IPS-18c (cell line): Measurements from ENCODE around the gene ITGA8.

Experiments used
- H3K4me3 ChIP-seq: 2 replicates; pipeline ENCODE4 v1.7.0; 2013; ENCODE audit warnings: low read depth, mild to moderate bottlenecking, low read length, moderate library complexity; ENCODE audit not compliant: insufficient read depth
- H3K9me3 ChIP-seq: one replicate; pipeline ENCODE4 v1.6.1; 2013; ENCODE audit warnings: mild to moderate bottlenecking, low read length, moderate library complexity; ENCODE audit not compliant: control insufficient read depth, insufficient read depth

The ITGA8 gene

DNA sequence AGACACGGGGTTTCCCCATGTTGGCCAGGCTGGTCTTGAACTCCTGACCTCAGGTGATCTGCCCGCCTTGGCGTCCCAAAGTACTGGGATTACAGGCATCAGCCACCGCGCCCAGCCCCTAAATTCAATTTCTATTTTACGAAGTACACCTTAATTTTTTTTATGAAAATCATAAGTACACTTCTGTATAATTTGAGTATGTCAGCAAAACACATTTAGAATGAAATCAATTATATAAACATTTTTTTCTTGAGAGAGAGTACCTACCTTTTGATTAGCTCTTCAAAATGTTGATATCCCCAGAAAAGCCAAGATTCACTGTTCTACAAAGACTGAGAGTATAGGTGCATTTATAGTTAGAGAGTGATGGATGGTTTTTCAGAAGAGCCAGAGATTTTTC lies 20.5 kb upstream of the ITGA8 start:
- Histone ChIP-seq H3K9me3 (peaks cover 1% of the 10 kb centered on the region), H3K4me3 (no peak overlapping the region)

DNA sequence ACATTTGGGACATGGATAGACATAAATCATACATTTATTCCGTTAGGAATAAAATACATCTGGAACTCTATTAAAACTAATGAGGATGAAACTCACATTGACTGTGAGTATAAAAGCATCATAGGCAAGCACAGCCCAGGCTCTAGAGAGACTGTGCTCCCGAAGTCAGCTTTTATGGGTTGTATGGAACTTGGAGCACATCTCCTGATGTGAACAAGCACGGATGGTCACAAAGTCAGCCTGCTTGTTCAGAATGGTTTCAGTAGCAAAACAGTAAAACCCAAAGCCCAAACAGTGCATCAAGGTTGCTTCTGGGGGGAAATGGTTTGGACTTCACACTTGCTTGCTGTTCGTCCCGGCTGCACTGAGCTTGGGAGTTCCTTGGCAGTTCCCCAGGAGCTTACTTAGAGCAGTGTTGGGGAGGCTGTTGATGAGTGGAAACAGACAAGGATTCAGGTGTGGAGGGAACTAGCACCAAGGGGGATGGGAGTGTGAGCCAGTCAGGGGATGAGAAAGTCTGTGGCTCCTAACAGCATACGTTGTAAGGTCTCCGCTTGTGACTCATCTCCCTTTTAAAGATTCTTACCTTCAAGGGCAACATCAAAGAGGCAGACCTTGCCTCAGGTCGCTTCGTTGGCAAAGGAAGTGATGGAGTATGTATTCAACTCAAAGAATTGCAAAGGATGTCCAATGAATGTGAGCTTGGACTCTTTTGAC lies 19.7 kb upstream of the ITGA8 start:
- Histone ChIP-seq H3K4me3 (no peak overlapping the region), H3K9me3 (peaks cover 2% of the 10 kb centered on the region)

DNA sequence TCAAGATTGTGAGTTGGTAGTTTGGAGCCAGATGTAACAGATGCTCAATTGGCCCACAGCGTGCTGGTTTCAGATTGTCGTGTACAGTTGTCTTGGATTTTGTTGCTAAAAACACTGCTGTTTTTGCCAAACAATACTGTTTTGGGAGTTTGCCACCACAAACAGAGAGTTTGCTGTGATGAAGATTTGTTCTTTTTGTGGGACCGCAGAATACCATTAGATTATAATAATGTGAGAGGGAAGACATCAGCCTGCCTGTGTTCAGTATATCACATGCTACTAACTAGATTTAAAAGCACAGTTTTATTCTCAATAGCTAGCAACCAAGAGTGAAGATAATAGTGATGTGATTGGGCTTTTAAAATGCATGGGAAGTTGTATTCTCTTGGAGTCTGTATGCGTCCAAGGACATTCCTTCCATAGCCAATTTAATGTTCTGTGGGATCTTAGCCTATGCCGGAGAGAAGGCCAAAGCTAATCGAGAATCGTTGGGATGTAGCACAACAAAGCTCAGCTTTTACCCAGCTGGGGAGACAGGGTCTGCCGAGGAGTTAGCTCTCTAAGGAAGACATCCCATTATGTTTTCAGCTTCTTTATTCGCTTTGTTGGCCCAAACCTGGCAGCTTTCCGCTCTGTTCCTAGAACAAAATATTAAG lies 18.7 kb upstream of the ITGA8 start:
- peaks cover 2% of the 10 kb centered on the region for H3K9me3 ChIP-seq
- no peak overlapping the region for H3K4me3 ChIP-seq

DNA sequence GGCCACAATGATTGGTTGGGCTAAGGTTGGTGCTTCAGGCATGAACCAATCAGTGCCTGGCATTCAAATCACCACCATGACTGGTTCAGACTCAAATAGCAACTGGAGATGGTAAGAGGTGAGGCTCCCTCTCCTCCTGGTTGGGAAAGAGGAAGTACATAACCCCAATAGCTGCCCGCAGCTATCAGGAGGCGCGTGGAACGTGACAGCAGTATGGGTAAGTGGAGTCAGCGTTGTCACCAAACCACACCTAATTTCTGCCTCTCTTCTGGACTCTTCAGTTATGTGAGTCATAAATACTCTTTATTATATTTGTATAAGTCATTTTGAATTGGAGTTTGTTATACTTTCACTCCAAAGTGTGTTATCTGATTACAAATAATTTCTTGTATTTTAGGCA lies 17.9 kb upstream of the ITGA8 start:
- no peak overlapping the region for H3K4me3 ChIP-seq
- H3K9me3 ChIP-seq: peaks cover 2% of the 10 kb centered on the region

DNA sequence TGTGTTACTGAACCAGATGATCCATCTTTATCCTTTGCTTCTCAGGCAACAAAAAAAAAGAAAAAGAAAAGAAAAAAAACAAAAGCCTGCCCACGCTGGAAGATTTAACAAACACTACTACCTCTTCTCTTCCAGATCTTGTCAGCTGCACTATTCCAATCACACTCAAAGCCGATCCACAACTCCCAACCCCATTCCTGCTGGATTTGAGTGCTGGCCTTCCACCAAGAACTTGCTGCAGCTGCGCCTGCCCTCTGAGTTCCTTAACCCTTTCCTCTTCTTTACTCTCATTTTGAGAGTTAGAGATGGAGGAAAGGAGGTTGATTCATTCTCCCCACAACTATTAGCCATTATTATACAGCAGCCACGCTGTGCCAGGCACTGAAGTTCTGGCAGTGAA lies 16.0 kb upstream of the ITGA8 start:
- Histone ChIP-seq H3K4me3 (no peak overlapping the region), H3K9me3 (peaks cover 2% of the 10 kb centered on the region)

DNA sequence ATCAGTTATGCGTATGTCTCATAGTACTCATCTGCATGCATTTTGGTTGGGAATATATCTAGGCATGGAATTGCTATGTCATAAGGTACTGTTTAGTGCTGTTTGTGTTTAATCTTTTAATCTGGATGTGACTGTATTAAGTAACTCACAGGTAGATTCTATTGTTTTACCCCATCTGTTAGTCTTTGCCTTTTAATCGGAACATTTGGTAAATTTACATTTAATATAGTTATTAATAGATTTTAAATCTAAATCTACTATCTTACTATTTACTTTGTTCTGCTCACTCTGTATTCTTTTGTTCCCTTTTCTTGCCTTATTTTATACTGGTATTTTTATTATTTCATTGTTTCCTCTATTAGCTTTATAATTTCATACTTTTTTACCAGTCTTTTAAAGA lies 10.6 kb upstream of the ITGA8 start:
- H3K9me3 ChIP-seq: peaks cover 2% of the 10 kb centered on the region
- no peak overlapping the region for H3K4me3 ChIP-seq

DNA sequence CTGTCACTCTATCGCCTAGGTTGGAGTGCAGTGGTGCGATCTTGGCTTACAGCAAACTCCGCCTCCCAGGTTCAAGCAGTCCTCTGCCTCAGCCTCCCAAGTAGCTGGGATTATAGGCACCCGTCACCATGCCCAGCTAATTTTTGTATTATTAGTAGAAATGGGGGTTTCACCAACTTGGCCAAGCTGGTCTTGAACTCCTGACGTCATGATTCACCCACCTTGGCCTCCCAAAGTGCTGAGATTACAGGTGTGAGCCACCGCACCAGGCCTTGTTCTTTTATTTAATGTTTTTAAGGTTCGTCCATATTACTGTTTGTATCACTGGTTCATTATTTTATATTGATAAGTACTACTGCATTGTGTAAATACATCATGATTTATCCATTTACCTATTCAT lies 10.2 kb upstream of the ITGA8 start:
- no peak overlapping the region for H3K4me3 ChIP-seq
- no peaks in the 10 kb centered on the region for H3K9me3 ChIP-seq

DNA sequence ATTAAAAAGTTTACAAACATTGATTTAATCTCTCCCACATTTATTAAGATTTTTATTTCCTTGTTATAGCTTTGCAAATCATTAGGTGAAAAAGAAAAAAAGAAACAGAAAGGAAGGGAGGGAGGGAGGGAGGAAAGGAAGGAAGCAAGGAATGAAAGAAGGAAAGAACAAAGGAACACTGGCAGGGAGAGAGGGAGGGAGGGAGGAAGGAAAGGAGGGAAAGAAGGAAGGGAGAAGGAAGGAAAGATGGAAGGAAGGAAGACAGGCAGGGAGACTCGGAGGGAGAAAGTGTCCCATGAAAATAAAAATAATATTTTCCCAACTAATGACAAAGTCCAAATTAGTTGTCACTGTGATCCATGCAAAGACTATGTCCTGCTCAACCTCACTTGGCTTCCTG lies 6.3 kb upstream of the ITGA8 start:
- Histone ChIP-seq H3K9me3 (no peaks in the 10 kb centered on the region), H3K4me3 (no peak overlapping the region)

DNA sequence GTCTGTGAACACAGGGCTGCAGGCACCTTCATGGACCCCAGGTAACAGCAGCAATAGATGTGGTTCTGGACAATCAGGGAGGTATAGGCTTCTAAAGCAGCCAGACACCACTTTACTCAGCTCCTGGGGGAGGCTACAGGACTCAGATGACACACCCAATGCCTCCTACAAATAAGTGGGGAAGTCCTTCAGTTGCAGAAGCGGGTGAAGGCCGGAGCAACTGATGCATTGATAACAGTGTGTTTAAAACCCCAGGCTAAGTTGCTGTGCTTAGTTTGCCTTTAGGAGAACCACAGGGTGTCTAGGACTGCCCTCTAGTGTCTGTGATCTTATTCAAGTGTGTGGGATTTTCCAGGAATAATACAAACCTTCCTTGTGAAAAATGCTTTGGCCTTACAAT lies 5.9 kb upstream of the ITGA8 start:
- no peaks in the 10 kb centered on the region for H3K9me3 ChIP-seq

DNA sequence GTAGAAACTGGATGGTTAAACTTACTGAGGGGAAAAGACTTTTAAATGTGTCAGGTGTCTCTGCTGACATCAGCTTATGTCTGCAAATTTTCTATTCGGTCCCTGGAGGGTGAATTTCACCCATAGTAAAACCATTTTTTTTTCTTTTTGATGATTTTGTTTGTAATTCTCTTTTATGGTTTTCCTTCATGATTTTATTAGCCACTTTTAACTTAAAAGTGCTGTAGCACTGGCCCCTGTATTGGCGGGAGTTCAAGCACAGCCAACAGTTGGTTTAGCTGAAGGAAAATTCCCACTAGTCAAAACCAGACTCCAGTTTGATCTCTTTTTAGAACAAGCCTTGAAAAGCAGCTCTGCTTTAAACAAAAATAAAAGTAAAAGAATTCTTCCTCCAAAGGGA lies 5.0 kb upstream of the ITGA8 start:
- H3K9me3 ChIP-seq: no peaks in the 10 kb centered on the region
- H3K4me3 ChIP-seq: no peak overlapping the region

More for the DNA sequence above, 5.9 kb upstream of the ITGA8 start:
- H3K4me3 ChIP-seq: no peak overlapping the region

DNA sequence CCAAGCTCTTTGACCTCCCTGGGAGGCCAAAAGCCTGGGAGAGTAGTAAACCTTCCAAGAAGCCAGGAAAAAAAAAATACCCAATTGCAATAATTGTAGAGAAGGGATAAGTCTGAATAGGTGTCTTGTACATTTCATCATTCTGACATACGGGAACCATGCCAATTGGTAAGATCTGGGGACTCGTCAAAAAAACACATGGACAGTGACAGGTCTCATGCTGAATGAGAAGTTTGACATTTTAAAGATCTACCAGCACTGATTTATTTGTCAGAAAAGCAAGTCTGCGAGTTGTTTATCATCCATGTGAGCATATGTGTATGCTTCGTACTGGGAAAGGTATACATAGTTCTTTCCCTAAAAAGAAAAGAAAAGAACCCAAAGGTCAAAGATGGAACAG lies 4.1 kb upstream of the ITGA8 start:
- no peaks in the 10 kb centered on the region for H3K9me3 ChIP-seq
- no peak overlapping the region for H3K4me3 ChIP-seq

DNA sequence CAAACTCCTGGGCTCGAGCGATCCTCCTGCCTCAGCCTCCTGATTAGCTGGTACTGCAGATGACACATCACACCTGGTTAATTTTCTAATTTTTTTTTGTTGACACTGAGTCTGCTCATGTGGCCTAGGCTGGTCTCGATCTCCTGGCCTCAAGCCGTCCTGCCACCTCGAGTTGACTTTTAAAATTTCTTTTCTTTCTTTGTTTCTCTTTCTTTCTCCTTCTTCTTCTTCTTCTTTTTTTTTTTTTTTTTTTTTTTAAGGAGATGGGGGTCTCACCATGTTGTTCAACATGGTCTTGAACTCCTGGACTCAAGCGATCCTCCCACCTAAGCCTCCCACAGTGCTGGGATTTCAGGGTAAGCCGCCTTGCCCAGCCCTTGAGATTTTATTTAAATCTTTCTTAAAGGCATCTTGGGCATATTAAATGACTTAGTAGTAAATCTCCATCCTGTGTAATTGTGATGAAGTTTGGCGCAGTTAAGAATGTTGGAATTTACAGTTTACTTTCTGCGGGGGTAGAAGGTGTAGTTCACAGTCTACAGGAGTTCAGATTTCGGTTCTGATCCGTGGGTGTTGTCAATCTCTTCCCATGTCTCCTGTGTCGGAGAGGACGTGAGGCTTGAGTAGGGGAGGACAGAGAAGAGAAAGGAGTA lies 1.0 kb upstream of the ITGA8 start:
- no peak overlapping the region for H3K4me3 ChIP-seq
- no peaks in the 10 kb centered on the region for H3K9me3 ChIP-seq

DNA sequence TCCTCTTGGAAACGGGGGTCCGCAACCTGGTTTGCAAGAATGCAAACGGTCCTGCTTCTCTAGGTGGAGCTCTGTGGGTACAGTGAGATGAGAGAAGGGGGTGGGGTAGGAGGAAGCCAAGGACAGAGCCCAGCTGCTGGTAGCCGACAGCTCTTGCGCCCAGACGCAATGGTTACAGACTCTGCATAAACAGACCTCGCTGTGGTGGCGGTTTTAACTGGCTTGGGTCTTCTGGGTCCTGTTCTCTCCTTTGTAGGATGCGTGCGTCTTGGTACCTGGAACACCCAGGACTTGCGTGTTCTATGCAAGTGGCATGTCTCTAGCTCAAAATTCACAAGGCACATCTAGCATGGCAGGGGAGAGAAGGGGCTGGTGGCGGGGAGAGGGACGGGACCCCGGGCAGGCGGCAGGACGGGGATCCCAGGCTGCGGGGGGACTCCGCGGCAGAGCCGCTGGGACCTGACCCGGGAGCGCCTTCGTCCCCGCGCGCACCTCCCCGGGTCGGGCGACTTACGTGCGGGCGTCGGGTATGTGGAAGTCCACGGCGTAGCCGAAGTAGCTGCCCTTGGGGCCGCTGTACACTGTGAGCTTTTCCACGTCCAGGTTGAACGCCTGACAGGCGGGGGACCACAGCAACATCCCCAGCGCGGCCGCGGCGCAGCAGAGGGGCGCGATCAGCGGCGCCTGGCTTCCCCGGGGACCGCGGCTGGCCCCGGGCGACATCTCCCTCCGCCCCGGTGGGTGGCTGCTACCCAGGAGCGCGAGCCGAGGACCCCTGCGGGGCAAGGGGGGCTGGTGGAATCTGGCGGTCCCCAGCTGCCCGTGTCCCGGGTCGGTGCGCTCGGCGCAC lies 448 bp downstream of the ITGA8 start:
- Histone ChIP-seq H3K9me3 (no peaks in the 10 kb centered on the region), H3K4me3 (peak overlapping the region; percentile 52)

DNA sequence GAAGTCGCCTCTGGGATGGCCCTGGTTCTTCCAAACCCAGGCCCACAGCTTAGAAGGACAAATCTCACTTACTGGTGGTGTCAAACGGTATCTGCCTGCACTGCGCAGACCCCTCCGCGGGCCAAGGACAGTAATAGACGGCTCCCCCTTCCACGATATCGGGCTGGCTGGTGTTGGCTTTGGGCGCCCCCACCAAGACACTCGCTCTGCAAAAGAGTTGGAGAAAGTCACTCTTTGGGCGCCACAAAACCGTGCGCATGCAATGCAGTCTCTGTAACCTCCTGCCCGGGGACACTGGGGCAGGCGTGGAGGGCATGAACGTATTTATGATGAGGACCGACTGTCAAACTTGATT lies 1.1 kb downstream of the ITGA8 start:
- Histone ChIP-seq H3K9me3 (no peaks in the 10 kb centered on the region), H3K4me3 (peak overlapping the region; percentile 52; the same call in 1 of the 2 replicates)

DNA sequence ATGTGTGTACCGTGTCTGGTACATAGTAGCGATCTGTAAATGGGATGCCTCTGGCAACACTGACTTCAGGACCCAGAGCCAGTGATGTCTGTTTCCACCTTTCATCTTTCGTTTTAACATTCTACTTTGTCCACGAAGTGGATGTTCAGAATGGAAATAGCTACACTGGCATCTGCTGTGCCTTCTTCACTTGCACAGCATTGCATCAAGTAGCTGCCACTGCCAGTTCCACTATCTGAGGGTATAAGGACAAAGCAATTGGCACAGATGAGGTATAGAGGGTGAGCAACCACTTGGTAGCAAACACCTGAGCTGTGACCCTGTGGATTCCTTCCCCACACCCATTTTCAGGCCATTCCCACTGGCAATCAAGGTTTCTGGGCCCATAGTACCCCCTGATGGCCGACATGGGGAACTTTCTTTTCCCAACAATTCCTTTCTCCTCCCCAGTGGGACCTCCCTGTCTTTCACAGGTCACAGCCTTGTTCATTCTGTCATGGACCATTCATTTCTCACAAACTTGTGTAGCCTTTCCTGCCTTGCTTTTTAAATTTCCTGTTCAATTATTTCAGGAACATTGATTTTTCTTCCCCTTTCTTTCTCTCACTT lies 4.0 kb downstream of the ITGA8 start:
- H3K9me3 ChIP-seq: no peaks in the 10 kb centered on the region
- no peak overlapping the region for H3K4me3 ChIP-seq

DNA sequence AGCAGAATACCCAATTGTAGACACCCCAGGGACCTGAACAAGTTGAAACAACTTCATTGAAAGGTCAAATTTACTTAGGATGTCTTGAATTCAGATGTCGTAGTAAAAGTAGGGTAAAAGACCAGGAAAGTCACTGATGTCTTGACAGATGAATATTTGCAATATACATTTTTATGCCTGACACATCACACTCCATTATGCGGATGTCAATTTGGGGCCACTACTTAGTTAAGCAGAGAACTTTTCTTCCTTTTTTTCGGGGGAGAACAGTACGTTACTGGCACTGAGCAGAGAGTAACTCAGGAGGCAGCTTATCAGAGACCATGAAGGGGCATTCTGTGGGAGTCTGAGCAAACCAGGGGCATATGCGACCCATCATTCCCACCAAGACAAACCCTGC lies 4.9 kb downstream of the ITGA8 start:
- no peaks in the 10 kb centered on the region for H3K9me3 ChIP-seq
- H3K4me3 ChIP-seq: no peak overlapping the region

DNA sequence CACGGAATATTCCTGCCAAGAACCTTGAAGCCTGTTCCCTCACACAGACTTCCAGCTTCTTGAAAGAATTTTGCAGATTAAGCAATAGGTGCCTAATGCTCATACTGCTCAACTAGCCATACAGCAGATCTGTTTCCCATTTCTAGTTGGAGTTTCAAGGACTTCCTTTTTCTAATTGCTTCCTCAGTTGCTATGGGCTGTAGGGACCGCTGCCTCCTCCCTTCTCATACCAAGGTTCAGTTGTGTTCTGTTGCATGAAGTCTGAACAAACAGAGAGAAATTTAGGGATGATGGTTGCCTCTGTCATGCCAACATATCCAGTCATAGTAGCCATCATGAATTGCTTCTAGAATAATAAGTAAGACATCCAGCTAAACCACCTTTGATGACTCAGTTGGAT lies 6.8 kb downstream of the ITGA8 start:
- H3K9me3 ChIP-seq: no peaks in the 10 kb centered on the region

More for the DNA sequence above, 6.8 kb downstream of the ITGA8 start:
- H3K4me3 ChIP-seq: no peak overlapping the region
